Fibroblast of peridontal ligament (primary cell): ENCODE results near the gene KCNMB2.
"Not testable (repeated sequence)": the region's sequence is repeated elsewhere in the genome, so short reads cannot be mapped to it uniquely, and the experiment has no call there.

Experiments
- DNase-seq: peaks from one replicate; pipeline ENCODE4 v3.0.0-alpha.2; 2010; ENCODE audit errors: extremely low read depth

Gene KCNMB2

GRCh38 chr3:178536211-178537079, at the start of gene KCNMB2:
TSS of gene KCNMB2 (plus strand) at chr3:178536436.
- peak; percentile 6 for DNase-seq

DNA sequence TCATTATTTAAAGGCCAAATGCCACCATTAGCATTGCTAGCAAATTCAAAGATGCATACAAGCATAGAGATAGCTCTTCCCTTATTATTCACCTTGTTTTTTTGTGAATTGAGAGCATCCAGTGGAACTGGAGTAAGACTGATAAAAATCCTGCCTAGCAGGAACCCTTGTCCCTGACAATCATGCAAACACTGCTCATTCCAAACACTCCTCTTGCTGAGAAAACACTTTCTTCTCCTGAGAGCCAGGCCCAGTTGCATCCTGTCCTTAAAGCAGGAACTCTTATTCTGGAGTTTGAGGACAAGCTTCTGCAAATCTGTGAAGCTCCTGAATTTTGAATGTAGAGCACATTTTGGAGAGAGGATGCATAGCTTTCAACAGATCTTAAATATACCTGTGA, 49.3 kb upstream of the KCNMB2 start:
- DNase-seq, result no peak

- no peak for DNase-seq
Measured at GRCh38 chr3:178487752-178488151, 48.5 kb upstream of the KCNMB2 start.

- DNase-seq, result no peak
Measured at GRCh38 chr3:178491751-178492150, 44.5 kb upstream of the KCNMB2 start.

DNA sequence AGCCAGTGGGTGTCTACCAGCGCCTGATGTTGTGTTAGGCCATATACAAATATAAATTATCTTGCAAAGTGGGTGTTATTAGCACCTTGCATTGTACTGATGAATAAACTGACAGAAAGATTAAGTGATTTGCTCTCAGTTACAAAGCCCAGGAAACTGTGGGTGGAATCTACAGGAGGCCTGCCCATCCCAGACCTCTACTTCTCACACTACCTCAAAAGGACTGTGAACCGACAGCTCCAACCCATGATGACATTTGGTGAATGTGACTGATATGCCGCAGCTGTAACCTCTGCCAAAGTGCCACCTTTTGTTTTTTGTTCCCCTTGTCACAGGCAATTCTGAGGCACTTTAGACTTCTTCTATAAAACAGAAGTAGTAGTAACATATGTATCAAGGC, 43.7 kb upstream of the KCNMB2 start:
- DNase-seq, result no peak

DNA sequence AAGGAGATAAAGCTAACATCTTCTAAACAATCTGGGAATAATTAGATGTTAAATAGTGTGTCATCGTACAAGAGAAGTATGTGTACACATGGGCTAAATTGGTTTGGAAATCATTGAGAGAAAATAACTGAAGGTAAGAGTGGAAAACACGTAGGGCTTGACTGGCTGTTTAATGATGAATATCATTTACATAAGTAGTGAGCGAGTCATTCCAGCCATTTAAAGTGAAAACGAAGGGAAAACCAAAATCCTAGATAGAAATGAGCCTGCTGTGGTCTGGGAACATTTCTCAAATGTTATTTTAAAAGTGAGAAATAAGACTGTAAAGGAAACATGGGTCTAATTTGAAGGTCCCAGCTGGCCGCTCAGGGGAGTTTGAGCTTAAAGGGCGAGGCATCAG, 41.9 kb upstream of the KCNMB2 start:
- no peak for DNase-seq

GRCh38 chr3:178496911-178497310, 39.3 kb upstream of the KCNMB2 start:
- DNase-seq, result no peak

- no peak for DNase-seq
Measured at GRCh38 chr3:178498871-178499270, 37.4 kb upstream of the KCNMB2 start.

DNA sequence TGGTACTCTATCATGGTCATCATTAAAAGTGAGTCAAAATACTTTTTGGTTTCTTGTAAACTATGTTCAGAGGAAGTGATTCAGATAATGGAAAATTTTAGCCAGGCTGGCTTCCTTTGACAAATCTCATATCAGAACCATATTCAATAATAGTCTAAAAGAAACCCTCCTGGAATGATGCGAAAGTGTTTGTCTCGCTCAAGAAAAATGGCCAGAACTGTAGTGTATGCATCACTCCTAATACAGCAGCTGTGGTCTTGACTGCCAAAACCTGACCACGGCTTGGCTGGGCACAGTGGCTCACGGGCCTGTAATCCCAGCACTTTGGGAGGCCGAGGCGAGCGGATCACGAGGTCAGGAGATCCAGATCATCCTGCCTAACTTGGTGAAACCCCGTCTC, 35.6 kb upstream of the KCNMB2 start:
- peak; percentile 2 for DNase-seq

GRCh38 chr3:178504128-178504527, 32.1 kb upstream of the KCNMB2 start:
- peak; percentile 11 for DNase-seq

DNA sequence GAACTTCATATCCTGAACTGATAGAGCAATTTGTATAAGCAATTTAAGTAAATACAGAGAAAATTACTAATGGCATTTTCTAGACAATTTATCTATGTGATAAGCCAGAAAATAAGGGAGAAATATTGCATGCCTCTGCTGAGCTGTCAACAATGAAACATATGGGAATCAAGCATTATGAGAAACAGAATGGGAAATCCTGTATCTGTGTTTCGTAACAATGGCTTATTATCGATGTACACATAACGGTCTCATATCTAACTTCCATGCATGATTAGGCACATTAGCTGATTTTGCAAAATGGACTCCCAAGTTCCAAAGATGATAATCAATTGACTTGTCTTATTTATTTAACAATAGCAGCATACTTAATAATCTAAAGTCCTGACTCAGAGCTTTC, 30.4 kb upstream of the KCNMB2 start:
- DNase-seq, result no peak

- no peak for DNase-seq
Measured at GRCh38 chr3:178507507-178508442, 28.5 kb upstream of the KCNMB2 start.

GRCh38 chr3:178508443-178508825, 27.8 kb upstream of the KCNMB2 start:
- DNase-seq, result no peak

GRCh38 chr3:178510496-178510895, 25.7 kb upstream of the KCNMB2 start:
- no peak for DNase-seq

DNA sequence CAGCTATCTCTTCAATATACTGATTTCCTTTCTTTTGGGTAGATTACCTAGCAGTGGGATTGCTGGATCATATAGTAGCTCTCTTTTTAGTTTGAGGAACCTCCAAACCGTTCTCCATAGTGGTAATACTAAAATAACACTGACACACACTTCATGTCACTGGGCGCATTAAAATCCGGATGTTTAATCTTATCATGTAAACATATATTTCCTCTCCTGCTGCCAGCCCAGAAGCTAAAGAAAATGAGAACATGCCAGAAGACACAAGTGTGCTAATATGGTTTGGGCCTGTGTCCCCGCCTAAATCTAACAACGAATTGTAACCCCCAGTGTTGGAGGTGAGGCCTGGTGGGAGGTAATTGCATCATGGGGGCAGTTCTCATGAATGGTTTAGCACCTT, 23.6 kb upstream of the KCNMB2 start:
- DNase-seq, result no peak

GRCh38 chr3:178513546-178514380, 22.5 kb upstream of the KCNMB2 start:
- peak; percentile 13 for DNase-seq

GRCh38 chr3:178514401-178514800, 21.8 kb upstream of the KCNMB2 start:
- DNase-seq, result no peak

GRCh38 chr3:178515076-178515744, 21.0 kb upstream of the KCNMB2 start:
- DNase-seq, result not testable (repeated sequence)

DNA sequence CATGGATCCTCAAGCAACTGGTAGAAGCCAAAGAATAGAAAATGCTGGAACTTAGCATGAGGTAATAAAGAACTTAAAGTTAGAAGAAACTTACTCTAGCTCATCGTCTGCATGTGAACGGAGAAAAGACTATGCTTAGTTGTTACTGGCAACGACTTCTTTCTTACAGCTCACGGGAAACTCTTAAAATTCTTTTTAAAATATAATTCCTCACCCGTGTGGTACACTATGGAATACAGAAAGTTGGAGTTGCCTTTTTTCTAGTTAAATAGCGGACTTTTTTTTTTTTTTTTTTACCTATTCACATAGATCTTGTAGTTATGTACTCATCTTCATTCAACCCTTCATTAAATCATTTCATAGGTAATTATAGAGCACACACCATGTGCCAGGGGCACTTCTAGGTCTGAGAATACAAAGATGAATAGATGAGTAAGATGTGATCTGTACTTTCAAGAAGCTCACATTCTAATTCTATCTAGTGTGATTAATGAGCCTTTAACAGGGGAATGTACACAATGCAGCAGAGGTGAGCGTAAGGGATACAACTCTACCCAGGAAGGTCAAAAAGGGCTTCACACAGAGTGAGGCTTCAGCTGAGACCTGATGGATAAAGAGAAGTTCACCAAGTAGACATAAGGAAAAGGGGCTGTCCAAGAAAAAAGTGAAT, 18.4 kb upstream of the KCNMB2 start:
- DNase-seq, result no peak

DNA sequence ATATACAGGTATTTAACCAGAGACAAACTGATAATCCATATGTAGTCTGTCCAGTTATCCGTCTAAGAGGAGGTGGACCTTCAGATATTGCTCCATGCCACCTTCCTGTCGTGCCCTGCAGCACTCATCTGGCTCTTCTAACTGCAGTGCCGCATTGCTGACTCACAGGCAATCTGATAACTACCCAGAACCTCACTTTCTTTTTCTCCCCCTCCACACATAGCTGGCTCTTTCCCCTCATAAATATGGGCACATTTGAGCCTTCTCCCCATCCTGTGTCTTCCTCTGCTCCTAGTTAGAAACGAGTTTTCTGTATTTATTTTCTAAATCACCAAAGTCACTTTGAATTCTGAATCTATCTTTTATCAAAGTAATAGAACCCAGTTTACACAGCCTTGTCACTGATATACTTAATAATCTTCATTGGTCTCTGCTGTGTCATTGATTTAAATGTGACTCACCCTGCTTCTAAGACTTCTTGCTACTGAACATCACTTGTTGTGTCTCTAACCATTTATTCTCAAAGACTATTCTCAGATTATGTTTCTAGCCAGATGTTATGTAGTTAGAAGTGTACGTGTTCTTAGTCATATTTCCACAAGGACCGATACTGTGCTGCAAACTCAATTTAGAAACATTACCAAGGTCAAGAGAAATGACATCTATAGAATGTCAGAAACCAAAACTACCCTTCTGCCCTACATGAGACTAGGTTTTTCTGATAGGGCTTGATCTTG, 17.4 kb upstream of the KCNMB2 start:
- no peak for DNase-seq
